ENCODE measurements around the gene ENPP3. TPM values are rescaled to one million over a fixed set of nuclear protein-coding genes. Genes with fewer than 3 reads are reported as not detected.

ENPP3 gene
- total and polyA plus RNA-seq, 9 of the 15 experiments (the other 6 are each of a cell fraction or from before 2014, with no cell fraction given) = 14.0 to 32.8 (median 21.6) TPM

GRCh38 chr6:131643855-131644460, 6.9 kb downstream of the ENPP3 start (continued):
- TF ChIP-seq TGIF2 (CRISPR knock-in tag; IDR thresholded peaks at IDR 0.05) (no peak), E4F1 (CRISPR knock-in tag; IDR thresholded peaks at IDR 0.05; ENCODE audit: borderline replicate concordance) (no peak), FOS (IDR thresholded peaks at IDR 0.05; ENCODE audit: extremely low read depth, insufficient read length) (no peak), OTX1 (CRISPR knock-in tag; IDR thresholded peaks at IDR 0.05) (0 out of 2 replicates have a peak, but pooled peaks have one; percentile 49), THRB (CRISPR knock-in tag; conservative IDR thresholded peaks at IDR 0.05) (no peak), CBFA2T2 (conservative IDR thresholded peaks at IDR 0.05) (peak; percentile 38), ZNF511 (CRISPR knock-in tag; IDR thresholded peaks at IDR 0.05) (no peak), RBM14 (IDR thresholded peaks at IDR 0.05; ENCODE audit: borderline replicate concordance, insufficient read depth, low read depth, low read length) (no peak), HMG20A (CRISPR knock-in tag; conservative IDR thresholded peaks at IDR 0.05) (no peak), HMGN3 (IDR thresholded peaks at IDR 0.05; ENCODE audit: borderline replicate concordance, extremely low read depth, insufficient read length, low read depth, low read length) (no peak), RBM17 (IDR thresholded peaks at IDR 0.05; ENCODE audit: borderline replicate concordance, low read depth, low read length) (no peak), ZMIZ1 (IDR thresholded peaks at IDR 0.05; ENCODE audit: low read depth in 2 of 2, low read length in 2 of 2) (no peak), NFRKB (IDR thresholded peaks at IDR 0.05; ENCODE audit: low read depth) (no peak), SPI1 (IDR thresholded peaks at IDR 0.05; ENCODE audit: borderline replicate concordance, low read depth, low read length) (0 out of 2 replicates have a peak, but pooled peaks have one; percentile 11), SIN3B (IDR thresholded peaks at IDR 0.05; ENCODE audit: low read depth) (no peak), NCOA2 (IDR thresholded peaks at IDR 0.05; ENCODE audit: partially characterized antibody in 2 of 2) (no peak), ZNF740 (CRISPR knock-in tag; IDR thresholded peaks at IDR 0.05) (no peak), ZNF740 (tag; IDR thresholded peaks at IDR 0.05) (no peak), ZNF23 (CRISPR knock-in tag; IDR thresholded peaks at IDR 0.05) (no peak)
